ENCODE data around the gene DGKH. TPM values are rescaled to one million over a fixed set of nuclear protein-coding genes. Genes with fewer than 3 reads are reported as not detected.
A peak's percentile ranks its signal among the peaks of the same experiment; 100 is the strongest.
"Not testable (repeated sequence)": the region's sequence is repeated elsewhere in the genome, so short reads cannot be mapped to it uniquely, and the experiment has no call there.

The DGKH gene
- polyA plus RNA-seq, 2 donors, result 1.9 to 2.7 TPM

GRCh38 chr13:42065414-42065813, 17.0 kb downstream of the DGKH start:
- H3K9me3 ChIP-seq (ENCODE audit: control insufficient read depth in 2 of 2, insufficient read depth in 1 of 2, low read depth in 1 of 2, low read length in 1 of 2), result no peaks in the 10 kb centered on the region
- WGBS, 2 donors, result 91% methylated on average over 4 of the region's 4 CpGs

GRCh38 chr13:42066542-42066941, 18.1 kb downstream of the DGKH start:
- no peaks in the 10 kb centered on the region for H3K27me3 ChIP-seq (ENCODE audit: control insufficient read depth in 1 of 2, insufficient read depth in 2 of 2, low read length in 2 of 2)
- no peak overlapping the region for H3K27ac ChIP-seq (ENCODE audit: low read depth in 2 of 2, low read length in 1 of 2)
- no peaks in the 10 kb centered on the region for H3K4me1 ChIP-seq (ENCODE audit: control insufficient read depth in 2 of 2, insufficient read depth in 2 of 2, low read length in 1 of 2)
- 76 to 80% methylated on average over 5 of the region's 5 CpGs for WGBS, 2 donors
- no peak overlapping the region for H3K4me3 ChIP-seq (ENCODE audit: low read depth in 1 of 2, low read length in 2 of 2)
- H3K9me3 ChIP-seq (ENCODE audit: control insufficient read depth in 2 of 2, insufficient read depth in 1 of 2, low read depth in 1 of 2, low read length in 1 of 2), result no peaks in the 10 kb centered on the region
- H3K36me3 ChIP-seq (ENCODE audit: control insufficient read depth in 2 of 2, insufficient read depth in 2 of 2, low read length in 1 of 2), result no peaks in the 10 kb centered on the region

More at GRCh38 chr13:42065414-42065813, 17.0 kb downstream of the DGKH start:
- H3K4me1 ChIP-seq (ENCODE audit: control insufficient read depth in 2 of 2, insufficient read depth in 2 of 2, low read length in 1 of 2), result no peaks in the 10 kb centered on the region
- H3K36me3 ChIP-seq (ENCODE audit: control insufficient read depth in 2 of 2, insufficient read depth in 2 of 2, low read length in 1 of 2), result peaks cover 0 to 3% of the 10 kb centered on the region in 2 donors
- no peak overlapping the region for H3K27ac ChIP-seq (ENCODE audit: low read depth in 2 of 2, low read length in 1 of 2)
- no peak overlapping the region for H3K4me3 ChIP-seq (ENCODE audit: low read depth in 1 of 2, low read length in 2 of 2)
- no peaks in the 10 kb centered on the region for H3K27me3 ChIP-seq (ENCODE audit: control insufficient read depth in 1 of 2, insufficient read depth in 2 of 2, low read length in 2 of 2)

- H3K4me3 ChIP-seq (ENCODE audit: low read depth in 1 of 2, low read length in 2 of 2), result no peak overlapping the region
- H3K9me3 ChIP-seq (ENCODE audit: control insufficient read depth in 2 of 2, insufficient read depth in 1 of 2, low read depth in 1 of 2, low read length in 1 of 2), result no peaks in the 10 kb centered on the region
- no peaks in the 10 kb centered on the region for H3K4me1 ChIP-seq (ENCODE audit: control insufficient read depth in 2 of 2, insufficient read depth in 2 of 2, low read length in 1 of 2)
- 73 to 80% methylated on average over 3 of the region's 3 CpGs for WGBS, 2 donors
- no peak overlapping the region for H3K27ac ChIP-seq (ENCODE audit: low read depth in 2 of 2, low read length in 1 of 2)
- no peaks in the 10 kb centered on the region for H3K27me3 ChIP-seq (ENCODE audit: control insufficient read depth in 1 of 2, insufficient read depth in 2 of 2, low read length in 2 of 2)
- no peaks in the 10 kb centered on the region for H3K36me3 ChIP-seq (ENCODE audit: control insufficient read depth in 2 of 2, insufficient read depth in 2 of 2, low read length in 1 of 2)
Measured at GRCh38 chr13:42068886-42069285, 20.4 kb downstream of the DGKH start.

- 70 to 80% methylated on average over 2 of the region's 2 CpGs for WGBS, 2 donors
- not testable (repeated sequence) for H3K9me3 ChIP-seq (ENCODE audit: control insufficient read depth in 2 of 2, insufficient read depth in 1 of 2, low read depth in 1 of 2, low read length in 1 of 2)
Measured at GRCh38 chr13:42070599-42070998, 22.2 kb downstream of the DGKH start.

GRCh38 chr13:42071179-42071578, 22.7 kb downstream of the DGKH start:
- not testable (repeated sequence) for H3K4me3 ChIP-seq (ENCODE audit: low read depth in 1 of 2, low read length in 2 of 2); H3K27ac ChIP-seq (ENCODE audit: low read depth in 2 of 2, low read length in 1 of 2); H3K36me3 ChIP-seq (ENCODE audit: control insufficient read depth in 2 of 2, insufficient read depth in 2 of 2, low read length in 1 of 2); H3K4me1 ChIP-seq (ENCODE audit: control insufficient read depth in 2 of 2, insufficient read depth in 2 of 2, low read length in 1 of 2); H3K27me3 ChIP-seq (ENCODE audit: control insufficient read depth in 1 of 2, insufficient read depth in 2 of 2, low read length in 2 of 2); H3K9me3 ChIP-seq (ENCODE audit: control insufficient read depth in 2 of 2, insufficient read depth in 1 of 2, low read depth in 1 of 2, low read length in 1 of 2)
- WGBS, 2 donors, result 86 to 89% methylated on average over 4 of the region's 4 CpGs

More at GRCh38 chr13:42070599-42070998, 22.2 kb downstream of the DGKH start:
- not testable (repeated sequence) for H3K4me1 ChIP-seq (ENCODE audit: control insufficient read depth in 2 of 2, insufficient read depth in 2 of 2, low read length in 1 of 2); H3K4me3 ChIP-seq (ENCODE audit: low read depth in 1 of 2, low read length in 2 of 2); H3K27me3 ChIP-seq (ENCODE audit: control insufficient read depth in 1 of 2, insufficient read depth in 2 of 2, low read length in 2 of 2); H3K27ac ChIP-seq (ENCODE audit: low read depth in 2 of 2, low read length in 1 of 2); H3K36me3 ChIP-seq (ENCODE audit: control insufficient read depth in 2 of 2, insufficient read depth in 2 of 2, low read length in 1 of 2)

- Histone ChIP-seq H3K36me3 (ENCODE audit: control insufficient read depth in 2 of 2, insufficient read depth in 2 of 2, low read length in 1 of 2) (no peaks in the 10 kb centered on the region), H3K27ac (ENCODE audit: low read depth in 2 of 2, low read length in 1 of 2) (peak overlapping the region in 1 of 2 donors; percentile 13), H3K27me3 (ENCODE audit: control insufficient read depth in 1 of 2, insufficient read depth in 2 of 2, low read length in 2 of 2) (no peaks in the 10 kb centered on the region), H3K4me1 (ENCODE audit: control insufficient read depth in 2 of 2, insufficient read depth in 2 of 2, low read length in 1 of 2) (no peaks in the 10 kb centered on the region), H3K9me3 (ENCODE audit: control insufficient read depth in 2 of 2, insufficient read depth in 1 of 2, low read depth in 1 of 2, low read length in 1 of 2) (no peaks in the 10 kb centered on the region), H3K4me3 (ENCODE audit: low read depth in 1 of 2, low read length in 2 of 2) (no peak overlapping the region)
- WGBS, 2 donors, result 82 to 84% methylated on average over 12 of the region's 12 CpGs
Measured at GRCh38 chr13:42071672-42072419, 23.4 kb downstream of the DGKH start.

- no peaks in the 10 kb centered on the region for H3K36me3 ChIP-seq (ENCODE audit: control insufficient read depth in 2 of 2, insufficient read depth in 2 of 2, low read length in 1 of 2)
Measured at GRCh38 chr13:42073683-42074082, 25.2 kb downstream of the DGKH start.

GRCh38 chr13:42075517-42075916, 27.1 kb downstream of the DGKH start:
- no peaks in the 10 kb centered on the region for H3K36me3 ChIP-seq (ENCODE audit: control insufficient read depth in 2 of 2, insufficient read depth in 2 of 2, low read length in 1 of 2)
- H3K4me1 ChIP-seq (ENCODE audit: control insufficient read depth in 2 of 2, insufficient read depth in 2 of 2, low read length in 1 of 2), result no peaks in the 10 kb centered on the region
- no peaks in the 10 kb centered on the region for H3K9me3 ChIP-seq (ENCODE audit: control insufficient read depth in 2 of 2, insufficient read depth in 1 of 2, low read depth in 1 of 2, low read length in 1 of 2)
- H3K4me3 ChIP-seq (ENCODE audit: low read depth in 1 of 2, low read length in 2 of 2), result no peak overlapping the region
- H3K27me3 ChIP-seq (ENCODE audit: control insufficient read depth in 1 of 2, insufficient read depth in 2 of 2, low read length in 2 of 2), result no peaks in the 10 kb centered on the region
- H3K27ac ChIP-seq (ENCODE audit: low read depth in 2 of 2, low read length in 1 of 2), result no peak overlapping the region

More at GRCh38 chr13:42073683-42074082, 25.2 kb downstream of the DGKH start:
- Histone ChIP-seq H3K27ac (ENCODE audit: low read depth in 2 of 2, low read length in 1 of 2) (no peak overlapping the region), H3K9me3 (ENCODE audit: control insufficient read depth in 2 of 2, insufficient read depth in 1 of 2, low read depth in 1 of 2, low read length in 1 of 2) (no peaks in the 10 kb centered on the region), H3K4me3 (ENCODE audit: low read depth in 1 of 2, low read length in 2 of 2) (no peak overlapping the region), H3K27me3 (ENCODE audit: control insufficient read depth in 1 of 2, insufficient read depth in 2 of 2, low read length in 2 of 2) (no peaks in the 10 kb centered on the region), H3K4me1 (ENCODE audit: control insufficient read depth in 2 of 2, insufficient read depth in 2 of 2, low read length in 1 of 2) (no peaks in the 10 kb centered on the region)
- WGBS, 2 donors, result 83 to 84% methylated on average over 3 of the region's 3 CpGs

- H3K27me3 ChIP-seq (ENCODE audit: control insufficient read depth in 1 of 2, insufficient read depth in 2 of 2, low read length in 2 of 2), result no peaks in the 10 kb centered on the region
- H3K9me3 ChIP-seq (ENCODE audit: control insufficient read depth in 2 of 2, insufficient read depth in 1 of 2, low read depth in 1 of 2, low read length in 1 of 2), result no peaks in the 10 kb centered on the region
- H3K4me3 ChIP-seq (ENCODE audit: low read depth in 1 of 2, low read length in 2 of 2), result no peak overlapping the region
- 59 to 63% methylated on average over 3 of the region's 3 CpGs for WGBS, 2 donors
- no peak overlapping the region for H3K27ac ChIP-seq (ENCODE audit: low read depth in 2 of 2, low read length in 1 of 2)
- H3K4me1 ChIP-seq (ENCODE audit: control insufficient read depth in 2 of 2, insufficient read depth in 2 of 2, low read length in 1 of 2), result no peaks in the 10 kb centered on the region
- no peaks in the 10 kb centered on the region for H3K36me3 ChIP-seq (ENCODE audit: control insufficient read depth in 2 of 2, insufficient read depth in 2 of 2, low read length in 1 of 2)
Measured at GRCh38 chr13:42076309-42076713, 27.9 kb downstream of the DGKH start.

- Histone ChIP-seq H3K27me3 (ENCODE audit: control insufficient read depth in 1 of 2, insufficient read depth in 2 of 2, low read length in 2 of 2) (no peaks in the 10 kb centered on the region), H3K36me3 (ENCODE audit: control insufficient read depth in 2 of 2, insufficient read depth in 2 of 2, low read length in 1 of 2) (no peaks in the 10 kb centered on the region), H3K4me3 (ENCODE audit: low read depth in 1 of 2, low read length in 2 of 2) (no peak overlapping the region), H3K27ac (ENCODE audit: low read depth in 2 of 2, low read length in 1 of 2) (no peak overlapping the region), H3K4me1 (ENCODE audit: control insufficient read depth in 2 of 2, insufficient read depth in 2 of 2, low read length in 1 of 2) (no peaks in the 10 kb centered on the region), H3K9me3 (ENCODE audit: control insufficient read depth in 2 of 2, insufficient read depth in 1 of 2, low read depth in 1 of 2, low read length in 1 of 2) (no peaks in the 10 kb centered on the region)
- 84 to 90% methylated on average over 5 of the region's 5 CpGs for WGBS, 2 donors
Measured at GRCh38 chr13:42078128-42078808, 29.8 kb downstream of the DGKH start.
